Esophagus muscularis mucosa (tissue), 4 donors: Measurements from ENCODE around the gene COPA. TPM values are rescaled to one million over a fixed set of nuclear protein-coding genes. Genes with fewer than 3 reads are reported as not detected.

Experiments
- DNase-seq: peaks from one replicate; pipeline ENCODE4 v3.0.0-alpha.2; 2017; ENCODE audit errors: extremely low spot score
- H3K27ac ChIP-seq, 4 donors: fragments of 200-600 bp; sonication (generic); replicated peaks in 1 of 4; 1 replicate in 3 of 4; 2 replicates in 1 of 4; pipeline ENCODE4 v1.5.1; 2016 to 2019; ENCODE audit warnings: mild to moderate bottlenecking in 1 of 4
- H3K27me3 ChIP-seq, 4 donors: fragments of 200-600 bp; sonication (generic); one replicate each; pipeline versions ENCODE4 v1.5.1 to v1.6.0; 2016 to 2019
- H3K36me3 ChIP-seq, 4 donors: fragments of 200-600 bp; sonication (generic); one replicate each; pipeline ENCODE4 v1.5.1; 2016 to 2019
- H3K4me1 ChIP-seq, 4 donors: fragments of 200-600 bp; sonication (generic); one replicate each; pipeline ENCODE4 v1.5.1; 2016 to 2019
- H3K4me3 ChIP-seq, 4 donors: fragments of 200-600 bp; sonication (generic); 1 replicate in 2 of 4; 2 replicates in 2 of 4; pipeline ENCODE4 v1.5.1; 2016 to 2019; ENCODE audit warnings: mild to moderate bottlenecking in 4 of 4, moderate library complexity in 1 of 4
- H3K9me3 ChIP-seq, 4 donors: fragments of 200-600 bp; sonication (generic); 1 replicate in 3 of 4; 2 replicates in 1 of 4; pipeline ENCODE4 v1.5.1; 2016 to 2019
- CTCF ChIP-seq, 3 experiments: fragments of 200-600 bp in 2 of 3; fragments of 450-650 bp in 1 of 3; sonication (generic) in 2 of 3; IDR thresholded peaks; one replicate each; pipeline ENCODE4 v1.5.1; 2017 to 2019; ENCODE audit warnings: antibody characterized with exemption in 3 of 3, mild to moderate bottlenecking in 2 of 3, moderate library complexity in 1 of 3
- EP300 ChIP-seq: sonication (generic); formaldehyde crosslinking; IDR thresholded peaks from one replicate; pipeline ENCODE4 v1.6.1; 2017; ENCODE audit warnings: antibody characterized with exemption
- POLR2A ChIP-seq: fragments of 450-650 bp; IDR thresholded peaks from one replicate; pipeline ENCODE4 v1.6.1; 2017; ENCODE audit warnings: antibody characterized with exemption, moderate library complexity, mild to moderate bottlenecking, low read depth
- POLR2AphosphoS5 ChIP-seq, 2 donors: sonication (generic); formaldehyde crosslinking; IDR thresholded peaks; one replicate each; pipeline ENCODE4 v1.6.1; 2017; ENCODE audit warnings: antibody characterized with exemption in 2 of 2
- WGBS: methylation state at CpG from one replicate; pipeline ENCODE4 v1.1.5; 2018; 5-methylcytosine and 5-hydroxymethylcytosine counted together
- intact Hi-C: fragments of 100-400 bp; cut with DNase I; formaldehyde crosslinking; loops from one replicate; pipeline ENCODE4 v1.15.1; 2023
- small RNA-seq, 3 donors: library from RNA; depleted of rRNA; stranded (forward); fragments of <200 nt; gene quantifications; one replicate each; pipeline ENCODE3, GENCODE V24; 2016
- total RNA-seq, 4 donors: library from RNA; depleted of rRNA; stranded (reverse); fragments of >200 nt; gene quantifications; one replicate each; pipeline versions ENCODE4 v1.1.0 to v1.2.1, GENCODE V29; 2016

COPA gene
- total RNA-seq, 4 donors from 2014 or later, result 108 to 125 (median 116) TPM

- H3K4me3 ChIP-seq, result no peak overlapping the region
- H3K9me3 ChIP-seq, result no peaks in the 10 kb centered on the region
- H3K27me3 ChIP-seq, result no peaks in the 10 kb centered on the region
- TF ChIP-seq EP300 (no peak), POLR2A (no peak), CTCF (IDR thresholded peaks at IDR 0.05) (no peak), POLR2AphosphoS5 (IDR thresholded peaks at IDR 0.05) (no peak)
- intact Hi-C loops, result no loop called here
- peaks cover 29 to 52% (median 46%) of the 10 kb centered on the region in 4 donors for H3K4me1 ChIP-seq
- DNase-seq, result no peak
- no peak overlapping the region for H3K27ac ChIP-seq
- WGBS, result 50% methylated on average over 1 of the region's 1 CpG
- H3K36me3 ChIP-seq, result peaks cover 8 to 47% (median 27%) of the 10 kb centered on the region in 4 donors
Measured at GRCh38 chr1:160244209-160244608, 98.8 kb downstream of the COPA start.

- no peak for DNase-seq
Measured at GRCh38 chr1:160243767-160244166, 99.3 kb downstream of the COPA start.

GRCh38 chr1:160239582-160240299 lies 103.3 kb downstream of the COPA start:
- no peak overlapping the region for H3K4me3 ChIP-seq
- no peaks in the 10 kb centered on the region for H3K9me3 ChIP-seq
- H3K27ac ChIP-seq, result no peak overlapping the region
- peaks cover 45 to 92% (median 66%) of the 10 kb centered on the region in 4 donors for H3K36me3 ChIP-seq
- TF ChIP-seq EP300, result no peak
- TF ChIP-seq CTCF (IDR thresholded peaks at IDR 0.05), result no peak
- no peak for TF ChIP-seq POLR2AphosphoS5 (IDR thresholded peaks at IDR 0.05)
- no peak for TF ChIP-seq POLR2A
- peaks cover 17 to 27% (median 19%) of the 10 kb centered on the region in 4 donors for H3K4me1 ChIP-seq
- H3K27me3 ChIP-seq, result no peaks in the 10 kb centered on the region
- 96% methylated on average over 19 of the region's 24 CpGs for WGBS
- DNase-seq, result no peak
- intact Hi-C loops, result no loop called here

More at GRCh38 chr1:160243767-160244166, 99.3 kb downstream of the COPA start:
- intact Hi-C loops, result no loop called here
- Histone ChIP-seq H3K4me3 (no peak overlapping the region), H3K4me1 (peaks cover 29 to 52% (median 44%) of the 10 kb centered on the region in 4 donors), H3K27ac (no peak overlapping the region), H3K36me3 (peaks cover 8 to 51% (median 31%) of the 10 kb centered on the region in 4 donors), H3K9me3 (no peaks in the 10 kb centered on the region), H3K27me3 (no peaks in the 10 kb centered on the region)
- TF ChIP-seq POLR2AphosphoS5 (IDR thresholded peaks at IDR 0.05) (no peak), CTCF (IDR thresholded peaks at IDR 0.05) (no peak), POLR2A (no peak), EP300 (no peak)

Small RNA genes lying within 50 kb of the gene (small RNA-seq; reads per million reads assigned to genes)
- gene RF00019, result 0 reads per million in 3 donors
- gene RNU4-42P, result 0 reads per million in 3 donors

Other genes starting within 250 kb of the COPA start
- 10 to 100 TPM; 12.0 to 27.0 (median 21.9) TPM for gene IGSF8, start 244.6 kb downstream of the COPA start, total RNA-seq
- 100 to 1,000 TPM; 101 to 214 (median 130) TPM for gene ATP1A2, start 227.5 kb downstream of the COPA start, total RNA-seq
- 1 to 10 TPM in 1 of 4 donors, under 1 TPM in 2, not detected in 1; 0.17 to 2.1 (median 0.98) TPM for gene ATP1A4, start 191.6 kb downstream of the COPA start, total RNA-seq
- 1 to 10 TPM; 2.9 to 4.9 (median 4.6) TPM for gene CASQ1, start 152.7 kb downstream of the COPA start, total RNA-seq
- 100 to 1,000 TPM; 161 to 286 (median 239) TPM for gene PEA15, start 137.9 kb downstream of the COPA start, total RNA-seq
- gene DCAF8, start 80.7 kb downstream of the COPA start, total RNA-seq, result 100 to 1,000 TPM; 111 to 191 (median 172) TPM
- 10 to 100 TPM; 43.6 to 54.2 (median 46.1) TPM for gene PEX19, start 58.1 kb downstream of the COPA start, total RNA-seq
- 10 to 100 TPM; 45.6 to 59.7 (median 52.1) TPM for gene NCSTN, start 133 bp upstream of the COPA start, total RNA-seq
- gene NHLH1, start 23.8 kb upstream of the COPA start, total RNA-seq, result not detected
- 1 to 10 TPM; 1.2 to 5.8 (median 3.7) TPM for gene VANGL2, start 57.3 kb upstream of the COPA start, total RNA-seq
- gene SLAMF6, start 180.0 kb upstream of the COPA start, total RNA-seq, result 1 to 10 TPM in 2 of 4 donors, under 1 TPM in 2; 0.19 to 1.4 (median 0.87) TPM
- gene CD84, start 236.2 kb upstream of the COPA start, total RNA-seq, result 1 to 10 TPM; 2.7 to 7.3 (median 4.7) TPM